Measurements from ENCODE around the gene NRCAM. TPM values are rescaled to one million over a fixed set of nuclear protein-coding genes. Genes with fewer than 3 reads are reported as not detected.

The NRCAM gene
- total and polyA plus RNA-seq, 8 donors = 10.6 to 36.7 (median 16.2) TPM

DNA sequence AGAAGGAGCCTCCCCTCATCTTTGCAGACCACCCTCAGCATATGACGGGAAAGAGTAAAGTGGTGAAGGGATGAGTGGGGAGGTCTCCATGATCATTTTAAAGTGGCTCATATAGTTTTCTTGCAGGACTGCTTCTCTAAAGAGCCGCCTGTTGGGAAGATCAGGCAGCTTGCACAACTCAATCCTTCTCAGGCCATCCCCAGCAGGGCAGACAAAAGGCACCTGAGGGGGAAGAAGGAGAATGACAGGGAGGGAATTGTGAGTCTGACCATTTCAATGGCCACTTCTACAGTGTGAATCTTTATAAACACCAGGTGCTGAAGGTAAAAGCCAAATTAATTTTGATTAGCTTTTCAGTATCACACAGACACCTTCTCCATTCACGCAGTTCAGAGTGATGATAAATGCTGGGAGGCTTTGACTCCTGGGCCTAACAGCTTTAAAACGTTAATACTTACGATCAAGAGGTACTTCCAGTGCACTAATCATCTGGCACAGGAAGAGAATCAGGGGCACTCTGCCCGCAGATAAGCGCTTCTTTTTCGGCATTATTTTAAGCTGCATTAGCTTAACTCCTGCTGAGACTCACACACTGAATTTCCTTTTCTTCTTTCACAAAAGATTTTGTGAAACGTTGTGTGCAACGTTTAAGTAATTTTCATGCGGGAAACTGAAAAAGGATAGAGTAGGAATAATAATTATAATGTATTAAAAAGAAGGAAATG is 216.6 kb downstream of the NRCAM start:
- intact Hi-C loops (cut with DNase I) = no loop called here
- TF ChIP-seq, protein P1, sequence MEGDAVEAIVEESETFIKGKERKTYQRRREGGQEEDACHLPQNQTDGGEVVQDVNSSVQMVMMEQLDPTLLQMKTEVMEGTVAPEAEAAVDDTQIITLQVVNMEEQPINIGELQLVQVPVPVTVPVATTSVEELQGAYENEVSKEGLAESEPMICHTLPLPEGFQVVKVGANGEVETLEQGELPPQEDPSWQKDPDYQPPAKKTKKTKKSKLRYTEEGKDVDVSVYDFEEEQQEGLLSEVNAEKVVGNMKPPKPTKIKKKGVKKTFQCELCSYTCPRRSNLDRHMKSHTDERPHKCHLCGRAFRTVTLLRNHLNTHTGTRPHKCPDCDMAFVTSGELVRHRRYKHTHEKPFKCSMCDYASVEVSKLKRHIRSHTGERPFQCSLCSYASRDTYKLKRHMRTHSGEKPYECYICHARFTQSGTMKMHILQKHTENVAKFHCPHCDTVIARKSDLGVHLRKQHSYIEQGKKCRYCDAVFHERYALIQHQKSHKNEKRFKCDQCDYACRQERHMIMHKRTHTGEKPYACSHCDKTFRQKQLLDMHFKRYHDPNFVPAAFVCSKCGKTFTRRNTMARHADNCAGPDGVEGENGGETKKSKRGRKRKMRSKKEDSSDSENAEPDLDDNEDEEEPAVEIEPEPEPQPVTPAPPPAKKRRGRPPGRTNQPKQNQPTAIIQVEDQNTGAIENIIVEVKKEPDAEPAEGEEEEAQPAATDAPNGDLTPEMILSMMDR (IDR thresholded peaks at IDR 0.05) = no peak
- Histone ChIP-seq H3K27me3 (no peaks in the 10 kb centered on the region), H3K9me3 (no peaks in the 10 kb centered on the region), H3K36me3 (no peaks in the 10 kb centered on the region), H3K4me1 (no peaks in the 10 kb centered on the region), H3K4me3 (no peak overlapping the region), H3K27ac (no peak overlapping the region)
- ATAC-seq (no peak), DNase-seq (no peak)

DNA sequence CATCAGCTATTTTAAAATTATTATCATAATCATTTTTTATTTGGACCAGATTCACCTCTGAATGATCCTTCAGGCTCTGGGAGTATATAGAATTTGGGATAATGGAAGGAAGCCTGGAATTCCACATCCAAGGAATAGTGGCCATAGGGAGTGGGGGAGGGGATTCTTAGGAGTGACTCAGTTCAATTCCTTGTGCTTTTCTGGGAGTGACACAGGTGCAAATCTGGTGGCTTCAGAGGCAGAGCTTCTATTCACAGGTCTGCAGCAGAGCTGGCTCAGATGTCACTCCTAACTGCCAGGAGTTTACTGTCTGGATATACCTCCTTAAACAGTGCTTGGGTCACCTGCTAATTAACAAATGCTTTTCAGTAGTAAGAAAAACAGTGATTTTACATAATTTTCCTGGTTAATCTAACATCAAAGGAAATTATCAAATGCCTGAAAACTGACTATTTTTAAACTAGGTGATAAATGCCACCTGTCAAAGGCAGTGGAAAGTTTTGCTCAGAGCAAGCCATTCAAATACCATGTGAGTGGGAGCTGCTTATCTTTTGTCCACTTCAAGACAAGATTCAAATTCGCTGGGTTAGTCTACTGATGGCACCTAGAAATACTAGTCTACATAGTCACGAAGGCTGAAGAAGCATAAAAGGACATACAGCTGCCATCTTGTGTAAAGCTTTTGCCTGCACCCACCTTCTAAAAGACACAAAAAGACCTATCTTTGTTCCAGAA is 219.4 kb downstream of the NRCAM start:
- TF ChIP-seq, protein P1 (IDR thresholded peaks at IDR 0.05) = no peak
- Histone ChIP-seq H3K4me3 (no peak overlapping the region), H3K4me1 (no peaks in the 10 kb centered on the region), H3K27me3 (no peaks in the 10 kb centered on the region), H3K27ac (no peak overlapping the region), H3K9me3 (no peaks in the 10 kb centered on the region), H3K36me3 (no peaks in the 10 kb centered on the region)
- DNase-seq = no peak
- ATAC-seq = no peak
- intact Hi-C loops (cut with DNase I) = no loop called here

DNA sequence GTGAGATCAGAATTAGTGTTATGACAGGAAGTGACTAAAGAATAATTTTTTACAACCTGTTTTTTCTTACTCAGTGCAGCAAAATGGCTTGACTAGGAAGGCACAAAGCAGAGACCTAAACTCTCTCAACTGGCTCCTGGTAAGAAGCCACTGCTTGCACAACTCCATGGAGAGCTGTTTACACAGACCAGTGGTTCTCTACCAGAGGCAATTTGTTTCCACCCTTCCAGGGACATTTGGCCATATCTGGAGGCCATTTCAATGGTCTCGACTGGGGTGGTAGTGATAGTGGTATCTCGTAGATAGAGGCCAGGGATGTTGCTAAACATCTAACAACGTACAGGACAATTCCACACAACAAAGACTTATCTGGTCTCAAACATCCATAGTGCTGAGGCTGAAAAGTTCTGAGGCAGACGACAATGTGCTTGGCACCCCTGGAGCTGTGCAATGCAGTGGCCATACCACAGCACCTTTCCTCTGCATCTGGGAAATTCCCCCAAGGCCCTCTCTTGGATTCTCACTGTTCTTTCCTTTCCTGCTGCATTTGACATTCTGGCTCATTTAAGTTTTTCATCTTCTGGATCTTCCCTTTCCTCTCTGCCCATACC is 220.7 kb downstream of the NRCAM start:
- intact Hi-C loops (cut with DNase I) = no loop called here
- Histone ChIP-seq H3K4me1 (no peaks in the 10 kb centered on the region), H3K4me3 (no peak overlapping the region), H3K36me3 (no peaks in the 10 kb centered on the region), H3K27ac (no peak overlapping the region), H3K27me3 (no peaks in the 10 kb centered on the region), H3K9me3 (no peaks in the 10 kb centered on the region)
- TF ChIP-seq, protein P1 (IDR thresholded peaks at IDR 0.05) = no peak
- DNase-seq = no peak
- no peak for ATAC-seq

DNA sequence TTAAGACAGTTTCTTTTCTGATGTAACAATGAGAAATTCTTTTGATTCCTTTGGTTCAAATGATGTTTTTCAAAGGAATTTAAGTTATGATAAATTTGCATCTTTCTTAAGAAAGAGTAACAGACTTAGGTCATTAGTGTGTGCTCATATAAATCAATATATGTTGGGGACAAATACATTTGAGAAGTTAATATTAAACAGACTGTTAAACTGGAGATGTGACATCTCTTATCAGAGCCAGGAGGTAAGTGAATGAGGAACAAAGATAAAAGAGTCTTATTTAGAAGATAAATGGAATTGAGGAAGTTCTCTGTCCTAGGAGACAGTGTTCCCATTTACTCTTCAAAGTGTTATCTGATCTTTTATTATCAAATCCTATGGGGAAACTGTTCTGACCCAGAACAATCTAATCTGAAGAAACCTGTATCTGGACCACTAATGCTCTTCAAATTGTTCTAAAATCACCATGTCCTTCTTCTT is 221.2 kb downstream of the NRCAM start:
- no peak overlapping the region for H3K27ac ChIP-seq

More for the DNA sequence above, 221.2 kb downstream of the NRCAM start:
- H3K4me3 ChIP-seq = no peak overlapping the region
- no peaks in the 10 kb centered on the region for H3K9me3 ChIP-seq
- no peaks in the 10 kb centered on the region for H3K36me3 ChIP-seq
- TF ChIP-seq, protein P1 (IDR thresholded peaks at IDR 0.05) = no peak
- intact Hi-C loops (cut with DNase I) = no loop called here
- no peak for DNase-seq
- H3K4me1 ChIP-seq = no peaks in the 10 kb centered on the region
- ATAC-seq = no peak
- no peaks in the 10 kb centered on the region for H3K27me3 ChIP-seq
